A673 (cell line): ENCODE results near the gene PRKAR2B. TPM values are rescaled to one million over a fixed set of nuclear protein-coding genes. Genes with fewer than 3 reads are reported as not detected.

Source experiments
- BruUV-seq: library from RNA; stranded (reverse); fragments of 400-500 nt; replicated peaks from 2 replicates; lab custom pipeline; 2021; lab: Mats Ljungman, UMichigan
- CTCF ChIA-PET: fragments of 300-600 bp; sonication (Branson Sonifier 250); formaldehyde crosslinking; loops from one replicate; lab custom pipeline; 2022; ENCODE audit warnings: antibody characterized with exemption; lab: Charles Lee
- POLR2A ChIA-PET: fragments of 300-600 bp; sonication (Branson Sonifier 250); formaldehyde crosslinking; loops from one replicate; lab custom pipeline; 2022; ENCODE audit warnings: antibody characterized with exemption; ENCODE audit not compliant: low non-redundant PET; lab: Charles Lee
- DNase-seq: peaks from one replicate; pipeline ENCODE4 v3.0.0-alpha.2; 2015; ENCODE audit warnings: low spot score
- H3K27ac ChIP-seq: fragments of 200-600 bp; sonication (generic); 2 replicates; pipeline ENCODE4 v1.5.1; 2016; ENCODE audit warnings: mixed run types, low read depth, mild to moderate bottlenecking, mixed read lengths, antibody characterized with exemption, low read length; ENCODE audit not compliant: poor library complexity, severe bottlenecking
- H3K27me3 ChIP-seq: fragments of 200-600 bp; sonication (generic); replicated peaks from 2 replicates; pipeline ENCODE4 v1.6.1; 2017; ENCODE audit warnings: mixed run types, low read depth, mild to moderate bottlenecking, mixed read lengths, antibody characterized with exemption, low read length; ENCODE audit not compliant: insufficient read depth, poor library complexity
- H3K36me3 ChIP-seq: fragments of 200-600 bp; sonication (generic); 2 replicates; pipeline ENCODE4 v1.6.1; 2016; ENCODE audit warnings: mixed run types, mild to moderate bottlenecking, mixed read lengths, antibody characterized with exemption, low read length; ENCODE audit not compliant: insufficient read depth, poor library complexity, severe bottlenecking
- H3K4me1 ChIP-seq: fragments of 200-600 bp; sonication (generic); 2 replicates; pipeline ENCODE4 v1.6.1; 2017; ENCODE audit warnings: mixed run types, mild to moderate bottlenecking, mixed read lengths, antibody characterized with exemption, low read length; ENCODE audit not compliant: insufficient read depth, poor library complexity, severe bottlenecking
- H3K4me3 ChIP-seq: fragments of 200-600 bp; sonication (generic); 2 replicates; pipeline ENCODE4 v1.5.1; 2016; ENCODE audit warnings: low read depth, mixed run types, mild to moderate bottlenecking, mixed read lengths, low read length; ENCODE audit not compliant: poor library complexity, severe bottlenecking
- H3K9me3 ChIP-seq: fragments of 200-600 bp; sonication (generic); 2 replicates; pipeline ENCODE4 v1.6.1; 2016; ENCODE audit warnings: mixed run types, low read depth, mild to moderate bottlenecking, mixed read lengths, antibody characterized with exemption, low read length; ENCODE audit not compliant: poor library complexity, severe bottlenecking
- EZH2 ChIP-seq: fragments of 200-600 bp; sonication (generic); IDR thresholded peaks from 2 replicates; pipeline ENCODE4 v1.6.1; 2017; ENCODE audit warnings: borderline replicate concordance, low read depth, mild to moderate bottlenecking, mixed read lengths, antibody characterized with exemption, low read length; ENCODE audit not compliant: poor library complexity, severe bottlenecking
- intact Hi-C: fragments of 100-400 bp; cut with micrococcal nuclease; formaldehyde crosslinking; loops from one replicate; pipeline ENCODE4 v1.10.0; 2022; ENCODE audit not compliant: unreplicated experiment
- total RNA-seq: library from RNA; stranded (reverse); gene quantifications from 2 replicates; pipeline ENCODE4 v1.2.3, GENCODE V29; 2021
- TF ChIP-seq, protein P1 (sequence below): fragments of 300-800, 200-600 bp; sonication (generic); conservative IDR thresholded peaks from 2 replicates; pipeline ENCODE4 v1.5.1; 2017; ENCODE audit warnings: low read depth, mild to moderate bottlenecking, antibody characterized with exemption, low read length, moderate library complexity, mixed read lengths

Gene PRKAR2B
- total RNA-seq, 1 experiment from 2014 or later: 4.8 TPM

- no TSS peak for BruUV-seq
- ChIA-PET CTCF (no interaction called here), POLR2A (no interaction called here)
- H3K4me1 ChIP-seq: peaks cover 14% of the 10 kb centered on the region
- intact Hi-C loops: no loop called here
- no peaks in the 10 kb centered on the region for H3K27me3 ChIP-seq
- no peak for TF ChIP-seq EZH2
- TF ChIP-seq, protein P1, sequence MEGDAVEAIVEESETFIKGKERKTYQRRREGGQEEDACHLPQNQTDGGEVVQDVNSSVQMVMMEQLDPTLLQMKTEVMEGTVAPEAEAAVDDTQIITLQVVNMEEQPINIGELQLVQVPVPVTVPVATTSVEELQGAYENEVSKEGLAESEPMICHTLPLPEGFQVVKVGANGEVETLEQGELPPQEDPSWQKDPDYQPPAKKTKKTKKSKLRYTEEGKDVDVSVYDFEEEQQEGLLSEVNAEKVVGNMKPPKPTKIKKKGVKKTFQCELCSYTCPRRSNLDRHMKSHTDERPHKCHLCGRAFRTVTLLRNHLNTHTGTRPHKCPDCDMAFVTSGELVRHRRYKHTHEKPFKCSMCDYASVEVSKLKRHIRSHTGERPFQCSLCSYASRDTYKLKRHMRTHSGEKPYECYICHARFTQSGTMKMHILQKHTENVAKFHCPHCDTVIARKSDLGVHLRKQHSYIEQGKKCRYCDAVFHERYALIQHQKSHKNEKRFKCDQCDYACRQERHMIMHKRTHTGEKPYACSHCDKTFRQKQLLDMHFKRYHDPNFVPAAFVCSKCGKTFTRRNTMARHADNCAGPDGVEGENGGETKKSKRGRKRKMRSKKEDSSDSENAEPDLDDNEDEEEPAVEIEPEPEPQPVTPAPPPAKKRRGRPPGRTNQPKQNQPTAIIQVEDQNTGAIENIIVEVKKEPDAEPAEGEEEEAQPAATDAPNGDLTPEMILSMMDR: no peak
- no peak overlapping the region for H3K4me3 ChIP-seq
- H3K36me3 ChIP-seq: no peaks in the 10 kb centered on the region
- H3K9me3 ChIP-seq: no peaks in the 10 kb centered on the region
- no peak overlapping the region for H3K27ac ChIP-seq
- DNase-seq: no peak
Observed at GRCh38 chr7:107021600-107021999, 22.9 kb upstream of the PRKAR2B start.

DNA sequence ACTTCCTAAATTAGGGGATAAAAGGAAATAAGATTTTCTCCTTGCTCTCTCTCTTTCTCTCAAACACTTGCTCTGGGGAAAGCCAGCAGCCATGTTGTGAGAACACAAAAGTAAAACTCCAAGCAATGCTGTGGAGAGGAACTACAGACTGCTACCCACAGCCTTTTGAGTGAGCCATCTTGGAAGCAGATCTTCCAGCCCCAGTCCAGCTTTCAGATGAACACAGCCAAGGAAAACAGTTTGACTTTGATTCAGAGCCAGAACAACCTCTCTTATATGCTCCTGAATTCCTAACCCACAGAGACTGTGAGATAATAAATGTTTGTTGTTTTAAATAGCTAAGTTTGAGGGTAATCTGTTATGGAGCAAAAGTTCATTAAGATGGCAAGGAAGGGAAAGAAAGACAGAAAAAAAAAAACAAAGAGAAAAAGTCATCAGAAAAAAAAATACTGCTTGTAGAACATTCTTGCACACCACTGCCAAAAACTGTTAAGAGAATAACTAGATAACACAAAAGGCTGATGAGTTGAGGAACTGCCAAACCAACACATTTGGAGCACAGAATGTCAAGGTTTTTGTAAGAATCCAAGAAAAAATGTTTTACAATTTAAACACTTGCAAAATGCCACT lies 20.9 kb upstream of the PRKAR2B start:
- intact Hi-C loops: no loop called here
- Histone ChIP-seq H3K36me3 (no peaks in the 10 kb centered on the region), H3K9me3 (no peaks in the 10 kb centered on the region), H3K4me3 (no peak overlapping the region), H3K27me3 (no peaks in the 10 kb centered on the region), H3K4me1 (peaks cover 14% of the 10 kb centered on the region), H3K27ac (no peak overlapping the region)
- no TSS peak for BruUV-seq
- TF ChIP-seq, protein P1: no peak
- no peak for TF ChIP-seq EZH2
- DNase-seq: no peak
- ChIA-PET CTCF (no interaction called here), POLR2A (no interaction called here)

DNA sequence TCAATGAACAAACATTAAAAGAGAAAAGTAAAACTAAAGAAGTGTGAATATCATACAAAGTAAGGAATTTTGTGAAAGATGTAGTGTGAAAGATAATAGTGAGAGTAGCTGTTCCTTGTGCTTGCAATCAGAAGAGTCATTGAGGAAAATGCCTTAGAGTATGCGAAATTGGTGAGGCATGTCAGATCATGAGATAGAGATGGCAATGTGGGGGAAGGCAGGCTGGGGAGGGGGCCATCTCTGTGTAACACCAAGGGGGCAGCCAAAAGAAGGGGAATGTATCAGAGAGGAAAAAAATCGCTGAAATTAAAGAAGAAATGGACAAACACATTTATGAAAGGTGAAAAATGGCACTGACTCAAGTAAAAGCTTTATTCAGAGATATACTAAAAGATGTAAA lies 19.6 kb upstream of the PRKAR2B start:
- ChIA-PET POLR2A (no interaction called here), CTCF (no interaction called here)
- Histone ChIP-seq H3K4me1 (peaks cover 14% of the 10 kb centered on the region), H3K4me3 (no peak overlapping the region), H3K9me3 (no peaks in the 10 kb centered on the region), H3K36me3 (no peaks in the 10 kb centered on the region), H3K27ac (no peak overlapping the region), H3K27me3 (no peaks in the 10 kb centered on the region)
- TF ChIP-seq, protein P1: no peak
- TF ChIP-seq EZH2: no peak
- intact Hi-C loops: no loop called here
- no TSS peak for BruUV-seq
- DNase-seq: no peak
